CD1c-positive myeloid dendritic cell (primary cell): ENCODE data around the gene NRG3.

Experiments used
- DNase-seq: peaks from one replicate; pipeline ENCODE4 v3.0.0-alpha.2; 2016; ENCODE audit errors: extremely low spot score

Gene NRG3

GRCh38 chr10:82213784-82214183, 338.8 kb downstream of the NRG3 start:
- DNase-seq, result no peak

DNA sequence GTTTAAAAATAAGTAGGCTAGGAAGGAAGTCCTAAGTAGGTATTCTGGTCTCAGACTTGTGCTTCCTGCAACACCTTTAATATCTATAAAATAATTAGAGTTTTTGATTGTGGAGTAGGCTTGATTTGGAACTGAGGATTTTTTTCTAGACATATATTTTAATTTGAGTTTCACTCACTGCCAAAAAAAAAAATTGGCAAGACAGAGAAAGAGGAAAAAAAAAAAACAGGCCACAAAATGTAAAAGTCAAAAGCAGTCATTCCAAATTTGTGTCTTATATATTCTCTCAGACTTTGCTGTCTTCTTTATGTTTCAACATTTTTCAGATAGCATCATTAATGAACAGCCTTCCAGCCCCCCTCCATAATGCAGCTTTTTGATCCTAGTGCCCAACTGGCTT, 346.1 kb downstream of the NRG3 start:
- DNase-seq, result no peak

- no peak for DNase-seq
Measured at GRCh38 chr10:82221601-82222149, 346.7 kb downstream of the NRG3 start.

DNA sequence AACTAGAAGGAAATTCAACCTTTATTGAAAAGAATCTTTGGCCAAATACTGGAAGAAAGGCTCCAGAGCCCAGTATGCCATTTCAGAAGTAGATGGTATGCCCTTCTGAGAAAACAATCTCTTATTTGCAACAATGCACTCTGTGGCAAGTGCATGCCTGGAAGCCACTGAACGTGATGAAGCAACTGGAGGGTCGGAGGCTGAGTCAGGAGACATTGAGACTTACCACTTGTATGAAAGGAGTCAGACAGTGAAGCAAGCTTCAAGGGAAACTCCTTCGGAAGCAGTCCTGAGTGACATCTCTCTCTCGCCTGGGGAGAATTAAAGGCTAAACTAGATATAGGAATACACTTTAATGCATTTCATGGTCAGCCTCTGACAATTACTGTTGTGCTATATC, 353.7 kb downstream of the NRG3 start:
- DNase-seq, result no peak

DNA sequence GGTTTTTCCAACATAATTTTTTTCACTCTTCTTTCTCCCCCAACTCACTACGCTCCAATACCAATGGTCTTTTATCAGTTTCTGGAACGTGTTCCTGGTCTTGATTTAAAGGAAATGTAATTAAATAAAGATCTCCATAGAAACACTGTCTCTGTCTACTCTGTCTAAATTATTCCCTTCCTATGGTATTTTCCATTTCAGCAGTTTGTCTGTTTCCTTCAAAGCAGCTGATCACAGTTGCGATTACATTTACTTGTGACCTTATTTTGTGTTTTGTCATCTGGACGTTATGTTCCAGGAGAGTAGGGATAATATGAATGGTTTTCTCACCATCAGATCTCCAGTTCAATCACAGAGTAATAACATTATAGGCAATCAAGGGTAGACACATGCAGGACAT, 359.2 kb downstream of the NRG3 start:
- DNase-seq, result no peak

DNA sequence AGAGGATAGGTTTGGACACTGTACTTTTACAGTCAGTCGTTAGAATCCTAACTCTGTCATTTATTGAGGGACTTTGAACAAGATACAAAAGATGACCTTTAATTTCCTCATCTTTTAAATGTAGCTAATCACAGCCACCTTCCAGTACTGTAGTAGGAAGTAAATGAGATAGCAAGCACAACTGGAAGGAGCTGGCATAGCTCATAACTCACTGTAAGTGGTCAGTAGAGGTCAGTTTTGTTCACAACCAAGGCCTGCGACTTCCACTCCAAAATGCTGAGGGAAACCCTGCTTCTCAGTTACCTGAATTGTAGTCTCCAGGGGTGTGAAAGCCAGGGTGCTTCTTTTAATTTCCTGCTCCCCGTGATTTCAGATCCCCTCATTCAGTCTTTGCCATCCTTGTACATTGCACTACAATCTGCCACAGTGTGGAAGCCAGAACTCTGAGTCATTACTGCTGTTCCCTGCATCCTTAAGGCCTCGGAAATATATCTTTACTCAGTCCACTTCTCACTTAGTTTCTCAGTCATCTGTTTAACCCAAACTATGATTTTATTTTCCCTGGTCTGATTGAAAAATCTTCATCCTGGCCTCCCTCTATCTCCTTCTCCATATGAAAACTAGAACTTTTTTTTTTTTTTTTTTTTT, 361.2 kb downstream of the NRG3 start:
- DNase-seq, result no peak

DNA sequence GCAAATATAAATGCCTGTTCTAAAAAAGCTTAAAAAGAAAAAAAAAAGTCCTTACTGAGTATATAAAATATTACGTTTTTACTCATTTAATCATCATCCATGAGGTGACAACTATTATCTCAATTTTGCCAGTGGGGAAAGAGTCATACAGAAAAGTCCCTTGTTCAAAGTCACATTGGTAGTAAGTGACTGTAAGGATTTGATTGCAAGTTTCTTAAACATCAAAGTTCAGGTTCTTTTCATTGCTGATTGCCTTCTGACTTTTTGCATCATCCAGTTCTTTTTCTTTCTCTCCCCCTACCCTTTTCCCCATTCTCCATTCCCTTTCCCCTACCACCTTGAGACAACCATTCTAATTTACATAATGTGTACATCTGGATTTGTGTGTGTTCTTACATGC, 363.3 kb downstream of the NRG3 start:
- no peak for DNase-seq

DNA sequence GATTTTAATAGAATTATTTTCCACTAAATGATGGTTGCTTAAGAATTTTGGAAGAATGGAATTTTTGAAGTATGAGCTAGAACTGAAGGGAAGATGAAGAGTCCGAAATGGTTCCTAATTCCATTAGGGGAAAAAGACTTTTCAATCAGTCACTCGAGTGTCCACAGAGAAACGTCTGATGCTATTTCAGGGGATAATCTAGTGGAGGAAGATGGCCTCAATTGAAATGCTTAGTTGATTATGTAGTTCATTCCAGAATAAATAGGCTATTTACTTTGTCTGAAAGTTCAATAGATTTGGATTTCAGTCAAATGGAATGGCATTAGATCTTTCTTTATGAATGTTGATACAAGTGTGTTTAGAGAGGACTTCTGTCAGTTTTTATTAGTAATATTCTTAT, 365.4 kb downstream of the NRG3 start:
- no peak for DNase-seq

- no peak for DNase-seq
Measured at GRCh38 chr10:82242778-82243177, 367.8 kb downstream of the NRG3 start.

DNA sequence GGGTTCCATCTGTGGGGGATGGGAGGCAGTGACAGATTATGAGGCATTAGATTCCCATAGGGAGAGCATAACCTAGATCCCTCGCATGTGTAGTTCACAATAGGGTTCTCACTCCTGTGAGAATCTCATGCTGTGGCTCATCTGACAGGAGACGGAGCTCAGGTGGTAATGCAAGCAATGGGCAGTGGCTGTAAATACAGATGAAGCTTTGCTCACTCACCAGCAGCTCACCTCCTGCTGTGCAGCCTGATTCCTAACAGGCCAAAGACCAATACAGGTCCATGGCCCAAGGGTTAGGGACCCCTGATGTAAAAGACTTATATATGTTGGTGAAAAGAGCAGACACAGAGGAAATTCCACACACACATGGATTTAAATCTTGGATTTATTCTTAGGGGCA, 370.2 kb downstream of the NRG3 start:
- DNase-seq, result no peak

DNA sequence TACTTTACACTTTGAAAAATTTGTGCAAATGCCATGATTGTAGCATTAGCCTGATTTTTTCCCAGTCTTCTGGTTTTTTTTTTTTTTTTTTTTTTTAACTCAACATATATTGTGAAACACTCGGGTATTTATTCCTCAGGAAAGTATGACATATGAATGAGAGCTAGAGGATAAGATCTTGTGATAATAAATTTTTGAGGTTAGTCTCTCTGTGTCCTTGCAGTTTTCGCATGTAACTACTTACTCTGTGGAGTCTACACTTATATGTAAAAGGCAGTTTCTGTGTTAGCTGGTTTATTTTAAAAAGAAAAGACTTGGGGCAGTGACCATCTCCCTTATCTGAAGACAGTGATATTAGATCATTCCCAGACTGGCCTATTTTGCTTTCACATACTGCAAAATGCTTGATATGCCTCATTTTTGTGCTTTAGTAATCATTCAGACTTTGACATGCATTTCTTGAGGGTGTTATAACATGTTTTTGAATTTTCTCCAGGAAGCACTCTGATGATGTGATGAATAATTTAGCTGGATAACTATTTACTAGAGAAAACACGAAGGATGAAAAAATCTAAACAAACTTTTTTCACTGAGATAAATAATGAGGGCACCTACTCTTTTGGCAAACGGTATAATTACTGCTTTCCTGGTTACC, 371.0 kb downstream of the NRG3 start:
- DNase-seq, result no peak

- no peak for DNase-seq
Measured at GRCh38 chr10:82249141-82249540, 374.1 kb downstream of the NRG3 start.

DNA sequence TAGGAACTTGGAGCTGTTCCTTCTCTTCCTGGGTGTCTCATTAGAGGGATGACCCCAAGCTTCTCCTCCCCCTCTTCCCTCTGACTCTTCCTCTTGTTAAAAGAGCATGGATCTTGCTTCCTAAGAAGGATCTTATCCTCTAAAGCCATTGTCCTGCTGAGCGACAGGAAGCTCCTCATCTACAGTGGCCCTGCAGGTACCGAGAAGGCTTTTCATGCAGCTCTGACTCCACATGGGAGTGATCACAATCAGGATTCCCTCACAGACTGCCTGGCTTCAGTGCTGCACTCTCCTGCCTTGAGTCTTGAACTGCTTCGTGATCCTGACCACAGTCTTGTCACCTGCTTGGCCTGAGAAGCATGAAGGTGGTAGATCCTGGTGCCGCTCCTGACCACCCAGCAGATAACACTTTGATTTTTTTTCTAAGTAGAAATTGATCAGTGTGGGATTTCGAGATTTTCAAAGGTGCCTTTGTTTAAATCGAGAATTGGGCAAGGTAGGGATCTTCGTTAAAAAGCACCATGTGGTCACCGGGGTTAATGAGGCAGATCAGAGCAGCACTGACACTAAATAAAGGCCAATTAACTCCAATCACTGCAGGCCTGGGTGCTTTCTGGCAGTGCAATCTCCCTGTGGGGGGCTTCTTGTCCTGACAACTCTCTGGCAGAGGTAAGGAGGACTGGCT, 376.4 kb downstream of the NRG3 start:
- DNase-seq, result no peak

- no peak for DNase-seq
Measured at GRCh38 chr10:82252081-82252480, 377.1 kb downstream of the NRG3 start.

DNA sequence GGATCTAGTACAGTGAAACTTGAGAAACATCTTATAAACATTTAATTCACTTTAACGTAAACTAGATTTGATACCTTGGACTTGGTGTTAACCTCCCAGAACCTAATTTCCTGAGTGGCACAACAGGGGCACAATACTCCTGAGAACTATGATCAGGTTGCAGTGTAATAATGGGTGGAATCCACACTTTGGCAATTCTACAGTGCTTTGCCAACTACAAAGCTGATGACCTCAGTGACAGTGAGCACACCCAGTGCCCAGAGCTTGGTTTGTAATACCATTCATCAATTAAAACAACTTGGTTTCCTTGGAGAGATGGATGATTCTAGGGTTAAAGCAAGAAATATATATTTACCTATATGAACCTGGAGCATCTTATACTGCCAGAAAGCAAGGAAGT, 379.2 kb downstream of the NRG3 start:
- DNase-seq, result no peak

DNA sequence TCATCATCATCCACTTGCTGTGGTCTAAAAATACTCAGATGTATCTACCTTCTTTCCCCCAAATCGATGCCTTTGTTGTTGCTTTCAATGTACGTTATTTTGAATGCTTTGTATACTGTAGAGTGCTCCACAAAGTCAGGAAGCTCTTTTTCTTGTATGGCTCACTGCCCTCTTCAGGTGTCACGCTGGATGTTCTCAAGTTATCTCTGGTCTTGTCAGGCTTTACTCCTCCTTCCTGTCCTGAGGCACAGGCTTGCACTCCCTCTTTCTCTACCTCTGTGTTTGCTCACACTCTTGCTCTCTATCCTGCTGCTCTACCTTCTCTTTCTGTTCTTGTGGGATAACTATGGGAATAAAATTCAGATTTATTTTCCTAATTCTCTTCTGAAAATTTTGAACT, 381.3 kb downstream of the NRG3 start:
- DNase-seq, result no peak

GRCh38 chr10:82266438-82266837, 391.4 kb downstream of the NRG3 start:
- no peak for DNase-seq

DNA sequence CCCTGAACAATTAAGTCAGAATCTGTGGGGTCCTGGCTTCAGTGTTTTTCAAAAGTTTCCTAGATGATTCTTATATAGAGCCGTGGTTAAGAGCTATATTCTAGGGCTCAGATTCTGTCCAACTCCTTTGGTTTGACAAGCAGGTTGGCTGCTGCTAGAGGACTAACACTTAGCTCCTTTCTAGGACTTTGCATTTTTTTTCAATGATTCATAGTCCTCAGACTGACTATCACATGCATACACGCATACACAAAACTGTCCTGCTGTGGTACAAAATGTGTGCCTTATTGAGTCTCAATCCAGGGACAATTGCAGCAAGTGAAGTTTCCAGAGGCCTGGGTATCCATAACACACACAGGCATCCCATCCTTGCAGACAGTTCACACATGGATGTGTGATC, 392.0 kb downstream of the NRG3 start:
- no peak for DNase-seq

- no peak for DNase-seq
Measured at GRCh38 chr10:82267465-82267864, 392.5 kb downstream of the NRG3 start.

DNA sequence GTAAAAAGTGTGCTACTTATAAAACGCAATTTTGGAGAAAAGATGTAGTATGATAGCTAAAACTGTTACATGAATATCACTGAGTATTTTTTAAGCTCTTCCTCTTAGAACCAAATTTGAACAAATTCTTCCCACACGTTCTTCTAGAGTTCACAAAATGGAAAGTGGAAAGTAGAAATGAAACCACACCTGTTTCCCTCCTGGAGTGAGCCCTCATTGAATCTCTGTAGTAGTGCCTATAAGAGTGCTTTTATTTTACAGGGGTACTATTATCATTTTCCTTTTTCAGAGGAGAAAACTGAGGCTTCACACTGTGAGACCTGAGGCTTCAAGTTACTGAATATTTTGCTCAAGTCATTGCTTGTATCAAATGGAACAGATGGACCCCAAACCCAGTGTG, 393.0 kb downstream of the NRG3 start:
- no peak for DNase-seq

DNA sequence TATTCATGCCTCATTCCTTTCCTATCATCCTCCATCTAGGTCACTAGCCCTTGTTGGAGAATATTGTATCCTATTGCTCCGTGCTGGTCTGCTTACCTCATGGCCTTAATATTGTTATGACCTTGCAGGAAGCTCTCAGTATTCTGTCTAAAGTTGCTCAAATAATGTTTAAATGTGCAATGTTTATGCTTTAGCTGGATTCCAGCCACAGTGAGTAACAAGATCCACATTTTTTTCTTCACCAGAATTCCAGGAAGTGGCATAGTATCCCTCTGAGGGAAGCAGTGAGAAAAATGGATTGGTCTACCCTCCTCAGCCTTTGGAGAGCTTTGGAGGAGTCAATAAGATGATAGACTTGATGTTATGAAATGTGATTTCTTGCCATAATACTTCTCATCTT, 402.6 kb downstream of the NRG3 start:
- DNase-seq, result no peak

DNA sequence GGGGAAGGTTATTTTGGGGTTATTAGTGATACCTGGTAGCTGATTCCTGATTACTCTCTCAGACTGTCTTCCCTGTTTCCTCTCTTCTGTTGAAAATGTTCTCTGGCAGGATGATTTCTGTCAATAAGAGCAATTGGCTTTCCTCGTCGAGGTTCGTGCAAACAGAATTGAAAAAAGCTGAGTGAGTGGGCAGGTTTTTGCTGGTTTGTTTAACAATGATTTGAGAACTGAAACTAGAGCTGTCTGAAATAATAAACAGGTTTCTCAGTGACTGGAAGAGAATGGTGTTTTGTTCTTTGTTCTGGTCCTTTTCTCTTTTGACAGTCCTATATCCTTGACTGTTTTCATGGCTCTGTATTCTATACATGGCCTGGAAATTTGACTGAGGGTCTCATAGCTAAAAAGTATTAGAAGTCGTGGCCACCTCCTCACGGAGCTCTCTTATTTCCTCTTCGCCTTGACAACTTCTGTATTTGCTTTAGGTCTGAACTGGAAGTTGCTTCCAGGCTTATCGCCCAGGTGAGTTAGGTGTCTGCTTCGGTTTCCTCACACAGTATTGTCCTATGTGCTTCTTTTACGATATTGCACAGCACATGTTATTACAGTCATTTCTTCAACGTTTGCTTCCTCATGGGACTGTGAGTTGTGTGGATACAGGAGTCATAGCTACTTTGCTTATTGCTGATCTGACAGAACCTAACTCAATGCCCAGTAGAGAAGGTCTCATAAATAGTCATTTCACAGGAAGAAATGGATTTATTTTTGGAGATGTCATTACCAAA, 403.6 kb downstream of the NRG3 start:
- no peak for DNase-seq
